HPDE6-E6E7 (cell line): ENCODE results near the gene LY9.

Source experiments
- DNase-seq: peaks from one replicate; pipeline ENCODE4 v3.0.0; 2011; ENCODE audit warnings: missing footprints; ENCODE audit errors: extremely low spot score

The LY9 gene, protein sequence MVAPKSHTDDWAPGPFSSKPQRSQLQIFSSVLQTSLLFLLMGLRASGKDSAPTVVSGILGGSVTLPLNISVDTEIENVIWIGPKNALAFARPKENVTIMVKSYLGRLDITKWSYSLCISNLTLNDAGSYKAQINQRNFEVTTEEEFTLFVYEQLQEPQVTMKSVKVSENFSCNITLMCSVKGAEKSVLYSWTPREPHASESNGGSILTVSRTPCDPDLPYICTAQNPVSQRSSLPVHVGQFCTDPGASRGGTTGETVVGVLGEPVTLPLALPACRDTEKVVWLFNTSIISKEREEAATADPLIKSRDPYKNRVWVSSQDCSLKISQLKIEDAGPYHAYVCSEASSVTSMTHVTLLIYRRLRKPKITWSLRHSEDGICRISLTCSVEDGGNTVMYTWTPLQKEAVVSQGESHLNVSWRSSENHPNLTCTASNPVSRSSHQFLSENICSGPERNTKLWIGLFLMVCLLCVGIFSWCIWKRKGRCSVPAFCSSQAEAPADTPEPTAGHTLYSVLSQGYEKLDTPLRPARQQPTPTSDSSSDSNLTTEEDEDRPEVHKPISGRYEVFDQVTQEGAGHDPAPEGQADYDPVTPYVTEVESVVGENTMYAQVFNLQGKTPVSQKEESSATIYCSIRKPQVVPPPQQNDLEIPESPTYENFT

DNA sequence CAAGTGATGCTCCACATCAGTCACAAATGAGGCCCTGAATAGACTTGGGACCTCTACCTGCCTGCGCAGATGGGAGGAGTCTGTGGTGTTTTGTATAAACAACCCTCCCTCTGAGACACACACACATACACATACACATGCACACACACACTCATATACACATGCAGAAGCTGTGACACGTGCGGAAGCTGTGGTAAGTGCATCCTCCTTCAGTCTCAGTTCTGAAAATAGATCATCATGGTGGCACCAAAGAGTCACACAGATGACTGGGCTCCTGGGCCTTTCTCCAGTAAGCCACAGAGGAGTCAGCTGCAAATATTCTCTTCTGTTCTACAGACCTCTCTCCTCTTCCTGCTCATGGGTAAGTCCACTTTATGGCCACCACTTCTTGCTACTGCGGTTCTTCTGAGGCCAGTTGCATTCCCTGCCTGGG is at the start of gene LY9:
Gene LY9, plus strand, starts transcription at position 224 of the 433 bp plus-strand sequence. Its CDS starts 14 bp downstream, at position 238.
- no peak for DNase-seq

DNA sequence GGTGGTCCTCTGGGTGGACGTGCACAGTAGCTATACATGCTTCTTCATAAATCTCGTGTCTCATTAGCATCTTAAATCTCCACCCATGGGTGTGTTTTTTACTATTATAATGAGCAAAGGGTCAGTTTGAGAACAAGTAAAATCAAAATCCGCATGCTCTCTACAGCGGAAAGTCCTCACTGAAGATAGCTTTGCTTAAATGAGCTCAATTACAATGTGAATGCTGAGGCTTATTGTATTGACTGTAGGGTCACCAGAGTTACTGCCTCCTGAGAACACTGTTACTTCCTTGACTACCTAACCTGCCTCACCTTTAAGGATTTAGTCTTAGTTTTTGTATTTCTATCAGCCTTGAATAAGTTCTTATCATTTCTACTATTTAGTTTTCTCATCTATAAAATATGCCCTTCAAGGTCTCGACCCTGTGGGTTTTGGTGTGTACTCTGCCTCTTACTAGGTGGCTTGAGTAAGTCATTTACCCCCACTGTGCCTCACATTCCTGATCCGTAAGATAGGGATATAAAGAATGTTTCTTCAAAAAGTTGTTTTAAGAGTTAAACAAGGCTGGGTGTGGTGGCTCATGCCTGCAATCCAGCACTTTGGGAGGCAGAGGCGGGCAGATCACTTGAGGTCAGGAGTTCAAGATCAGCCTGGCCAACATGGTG is 49.0 kb upstream of the LY9 start:
- DNase-seq, result no peak

DNA sequence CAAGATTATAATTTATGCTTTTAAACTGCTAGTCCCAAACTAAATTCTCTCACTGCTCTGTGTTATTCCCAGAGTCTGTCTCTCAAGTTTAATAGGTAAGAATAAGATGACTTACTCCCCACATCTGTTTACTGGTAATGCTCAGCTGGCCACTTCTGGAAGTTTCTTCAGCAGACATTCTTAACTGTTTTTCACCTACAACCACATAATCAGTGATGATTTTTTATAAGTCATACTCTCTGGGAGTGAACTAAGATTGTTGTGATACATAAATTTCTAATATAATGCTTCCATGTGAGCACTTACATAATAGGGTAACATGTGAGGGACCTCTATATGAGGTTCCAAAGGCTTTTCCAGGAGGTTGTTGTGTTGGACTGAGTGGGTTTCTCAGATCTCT is 48.3 kb upstream of the LY9 start:
- DNase-seq, result no peak

DNA sequence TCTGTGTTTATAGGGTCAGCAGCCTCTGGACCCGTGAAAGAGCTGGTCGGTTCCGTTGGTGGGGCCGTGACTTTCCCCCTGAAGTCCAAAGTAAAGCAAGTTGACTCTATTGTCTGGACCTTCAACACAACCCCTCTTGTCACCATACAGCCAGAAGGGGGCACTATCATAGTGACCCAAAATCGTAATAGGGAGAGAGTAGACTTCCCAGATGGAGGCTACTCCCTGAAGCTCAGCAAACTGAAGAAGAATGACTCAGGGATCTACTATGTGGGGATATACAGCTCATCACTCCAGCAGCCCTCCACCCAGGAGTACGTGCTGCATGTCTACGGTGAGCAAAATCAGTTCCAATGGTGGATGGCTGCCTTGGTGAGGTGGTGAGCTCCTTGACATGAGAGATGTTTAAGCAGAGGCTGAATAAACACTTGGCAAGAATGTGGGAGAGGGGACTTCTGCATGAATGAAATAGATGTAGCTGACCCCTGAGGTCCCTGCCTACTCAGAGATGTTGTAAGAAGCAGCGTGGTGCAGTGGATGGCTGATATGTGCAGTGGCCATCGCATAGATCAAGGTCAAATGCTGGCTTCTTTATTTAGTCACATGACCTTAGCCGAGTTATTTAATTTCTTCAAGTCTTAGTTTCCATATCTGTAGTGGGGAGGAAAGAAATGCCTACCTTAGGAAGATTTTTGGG is 47.6 kb upstream of the LY9 start:
- peak; percentile 36 for DNase-seq

DNA sequence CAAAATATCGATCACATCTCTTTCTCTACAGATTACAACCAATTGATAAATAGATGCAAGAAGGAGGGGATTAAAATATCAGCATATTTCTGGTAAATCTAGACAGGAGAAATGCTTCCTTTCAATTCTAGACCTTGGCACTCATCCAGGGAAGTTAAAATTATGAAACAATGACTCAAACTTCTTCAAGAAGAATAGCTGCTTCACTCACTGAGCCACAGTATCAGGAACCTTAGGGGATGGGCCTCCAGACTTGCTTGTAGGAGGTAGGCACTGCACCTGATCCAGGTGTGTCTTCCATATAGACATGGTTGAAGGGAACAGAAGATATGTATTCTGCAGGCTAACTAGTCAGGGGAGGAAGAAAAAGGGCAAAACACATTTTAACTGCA is 47.1 kb upstream of the LY9 start:
- peak; percentile 51 for DNase-seq

DNA sequence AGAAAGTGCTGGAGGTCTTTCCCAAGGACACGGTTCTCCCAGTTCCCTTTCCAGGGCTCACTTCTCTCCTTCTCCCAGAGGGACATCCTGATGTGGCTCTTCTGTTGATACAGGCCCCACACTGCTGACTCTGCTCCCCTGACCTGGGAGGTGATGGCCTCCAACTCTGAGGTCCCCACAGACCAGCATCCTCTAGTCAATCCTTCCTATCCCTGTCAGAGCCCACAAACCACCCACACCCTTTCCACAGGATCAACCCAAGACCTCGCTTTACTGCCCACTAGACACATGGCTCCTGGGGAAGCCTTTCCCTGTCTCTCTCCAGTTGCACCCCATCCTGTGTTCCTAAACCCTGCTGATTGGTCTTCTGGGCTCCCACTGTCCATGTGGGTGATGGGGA is 45.4 kb upstream of the LY9 start:
- DNase-seq, result no peak

DNA sequence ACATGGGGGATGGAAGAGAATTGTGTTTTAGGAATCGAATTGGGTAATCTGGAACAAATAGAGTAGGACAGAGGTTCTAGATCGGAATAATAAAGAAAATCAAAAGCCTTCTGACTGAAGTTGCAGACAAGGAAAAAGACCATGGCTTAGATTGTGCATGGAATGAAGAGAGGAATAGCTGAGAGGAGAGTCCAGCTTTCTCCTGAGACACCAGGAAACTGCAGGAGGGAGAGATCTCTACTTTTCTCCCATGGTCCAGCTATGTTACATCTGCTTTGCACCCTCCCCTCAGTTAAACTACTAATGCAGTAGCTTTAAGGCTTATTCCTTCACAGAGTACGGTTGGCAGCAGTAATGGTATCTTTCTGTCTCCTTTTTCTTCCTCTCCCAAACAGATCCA is 43.6 kb upstream of the LY9 start:
- DNase-seq, result no peak

DNA sequence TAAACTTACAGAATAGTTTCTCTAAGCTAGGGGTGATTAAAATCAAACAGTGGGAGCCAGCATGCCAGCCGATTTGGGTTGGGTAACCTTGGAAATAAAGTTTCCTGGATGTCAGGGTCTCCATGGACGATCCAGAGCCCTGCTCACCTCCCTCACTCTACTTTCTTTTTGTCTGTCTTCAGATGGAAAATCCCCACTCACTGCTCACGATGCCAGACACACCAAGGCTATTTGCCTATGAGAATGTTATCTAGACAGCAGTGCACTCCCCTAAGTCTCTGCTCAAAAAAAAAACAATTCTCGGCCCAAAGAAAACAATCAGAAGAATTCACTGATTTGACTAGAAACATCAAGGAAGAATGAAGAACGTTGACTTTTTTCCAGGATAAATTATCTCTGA is 43.0 kb upstream of the LY9 start:
- DNase-seq, result no peak

DNA sequence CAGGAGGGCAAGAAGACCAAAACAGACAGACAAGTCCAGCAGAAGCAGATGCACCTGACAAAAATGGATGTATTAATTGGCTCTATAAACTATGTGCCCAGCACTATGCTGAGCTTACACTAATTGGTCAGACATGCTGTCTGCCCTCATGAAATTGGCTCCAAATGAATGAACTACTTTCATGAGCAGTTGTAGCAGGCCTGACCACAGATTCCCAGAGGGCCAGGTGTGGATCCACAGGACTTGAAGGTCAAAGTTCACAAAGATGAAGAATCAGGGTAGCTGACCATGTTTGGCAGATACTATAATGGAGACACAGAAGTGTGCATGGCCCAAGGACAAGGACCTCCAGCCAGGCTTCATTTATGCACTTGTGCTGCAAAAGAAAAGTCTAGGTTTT is 42.4 kb upstream of the LY9 start:
- no peak for DNase-seq

DNA sequence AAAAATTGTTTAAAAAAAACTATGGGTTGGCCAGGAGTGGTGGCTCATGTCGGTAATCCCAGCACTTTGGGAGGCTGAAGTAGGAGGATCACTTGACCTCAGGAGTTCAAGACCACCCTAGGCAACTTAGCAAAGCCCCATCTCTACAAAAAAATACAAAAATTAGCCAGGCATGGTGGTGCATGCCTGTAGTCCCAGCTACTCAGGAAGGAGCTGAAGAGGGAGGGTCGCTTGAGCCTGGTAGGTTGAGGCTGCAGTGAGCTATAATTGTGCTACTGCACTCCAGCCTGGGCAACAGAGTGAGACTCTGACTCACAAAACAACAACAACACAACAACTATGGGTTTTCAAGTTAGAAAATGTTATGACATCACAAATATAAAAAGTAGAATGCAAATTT is 40.5 kb upstream of the LY9 start:
- no peak for DNase-seq

DNA sequence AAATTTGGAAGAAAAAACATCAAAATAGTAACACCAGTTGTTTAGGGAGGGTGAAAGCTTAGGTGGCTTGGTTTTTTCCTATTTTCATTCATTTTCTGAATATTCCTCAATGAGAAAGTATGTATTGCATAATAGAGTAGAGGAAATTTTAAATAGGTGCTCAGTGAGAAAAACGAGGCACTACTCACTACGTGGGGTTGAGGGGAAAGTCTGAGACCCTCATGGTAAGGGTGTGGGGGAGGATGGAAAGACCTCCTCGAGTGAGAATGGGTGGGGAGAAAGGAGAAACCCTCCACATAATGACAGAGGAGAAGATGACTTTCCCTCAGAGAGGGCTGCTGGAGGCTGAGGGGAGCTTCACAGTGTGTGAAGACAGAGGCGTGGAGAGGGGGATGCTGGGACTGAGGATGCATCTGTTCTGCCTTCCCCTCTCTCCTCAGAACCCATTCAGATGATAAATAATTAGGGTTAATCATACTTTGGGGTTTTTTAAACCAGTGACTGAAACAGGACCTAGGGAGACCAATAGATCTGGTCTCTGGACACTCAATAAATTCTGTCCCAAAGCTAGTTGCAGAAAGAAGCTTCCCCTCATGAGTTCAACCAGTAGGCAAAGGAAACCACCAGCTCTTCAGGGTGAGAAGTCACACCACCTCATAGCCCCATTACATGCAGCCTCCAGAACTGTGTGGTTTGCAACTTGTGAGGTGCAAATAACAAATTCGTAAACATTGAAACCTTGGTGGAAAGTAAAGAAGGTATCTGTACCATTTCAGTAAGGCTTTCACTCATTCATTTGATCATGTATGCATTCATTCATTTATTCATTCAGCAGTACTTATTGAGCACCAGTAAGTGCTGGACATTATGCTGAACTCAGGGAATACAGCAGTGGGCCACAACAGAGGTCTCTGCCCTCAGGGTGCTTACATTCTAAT is 39.8 kb upstream of the LY9 start:
- DNase-seq, result no peak

DNA sequence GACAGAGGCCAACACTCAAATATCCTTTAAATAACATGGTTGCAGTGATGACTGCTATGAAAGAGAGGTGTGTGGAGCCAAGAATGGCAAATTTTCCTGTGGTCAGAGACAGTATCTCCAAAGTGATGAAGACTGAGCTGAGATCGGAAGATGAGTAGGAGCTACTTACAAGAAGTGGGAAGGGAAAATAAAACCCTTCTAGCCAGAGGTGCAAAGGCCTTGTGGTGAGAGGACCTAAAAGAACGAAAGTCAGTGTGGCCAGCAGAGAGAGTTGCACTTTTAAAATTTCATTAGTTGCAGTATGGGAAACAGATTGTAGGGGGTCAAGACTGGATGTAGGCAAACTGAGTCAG is 39.1 kb upstream of the LY9 start:
- DNase-seq, result no peak

DNA sequence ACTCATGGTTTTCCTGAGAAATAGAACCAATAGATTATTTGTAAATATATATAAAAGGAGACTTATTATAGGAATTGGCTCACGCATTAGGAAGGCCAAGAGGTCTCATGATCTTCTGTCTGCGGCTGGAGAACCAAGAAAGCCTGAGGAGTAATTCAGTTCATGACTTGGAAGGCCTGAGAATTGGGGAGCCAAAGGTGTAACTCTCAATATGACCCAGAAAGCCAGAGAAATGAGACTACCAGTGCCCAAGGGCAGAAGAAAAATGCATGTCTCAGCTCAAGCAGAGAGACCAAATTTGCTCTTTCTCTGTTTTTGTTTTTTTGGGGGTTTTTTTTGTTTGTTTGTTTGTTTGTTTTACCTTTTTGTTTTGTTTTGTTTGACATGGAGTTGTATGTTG is 37.5 kb upstream of the LY9 start:
- no peak for DNase-seq

DNA sequence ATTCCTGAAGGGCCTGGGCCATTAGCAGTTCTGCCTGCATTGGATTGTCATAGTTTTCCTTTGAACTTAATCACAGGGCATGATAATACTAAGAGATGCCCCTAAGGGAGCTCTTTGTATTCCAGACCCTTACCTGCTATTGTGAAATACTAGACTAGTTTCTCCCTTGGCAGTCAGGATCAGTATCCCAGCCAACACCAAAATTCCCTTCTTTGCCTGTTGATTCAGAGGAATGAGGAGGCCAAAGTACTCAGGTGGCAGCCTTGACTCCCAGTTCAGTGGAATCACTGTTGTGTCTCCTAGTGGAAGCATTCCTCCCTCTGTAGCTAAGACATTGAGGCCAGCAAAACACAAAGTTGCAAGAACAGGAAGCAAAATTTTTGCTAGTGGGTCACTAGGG is 36.2 kb upstream of the LY9 start:
- DNase-seq, result no peak

DNA sequence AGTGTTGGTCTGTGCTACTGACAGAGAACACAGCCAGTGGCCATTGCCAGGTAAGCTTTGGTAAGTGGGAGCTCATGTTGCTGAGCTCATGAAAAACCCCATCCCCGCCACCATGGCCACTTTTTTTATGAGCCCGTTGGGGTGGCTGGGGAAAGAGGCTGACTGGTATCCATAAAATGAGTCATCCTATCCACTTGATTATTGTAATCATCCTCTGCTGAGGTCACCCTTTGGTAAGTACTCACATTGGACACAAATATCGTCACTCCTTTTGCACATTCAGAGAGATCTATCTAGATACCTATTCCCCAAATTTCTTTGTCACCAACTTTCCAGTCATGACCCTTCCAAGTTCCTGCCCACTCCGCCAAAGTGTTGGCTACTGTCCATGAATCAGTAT is 34.9 kb upstream of the LY9 start:
- DNase-seq, result no peak

DNA sequence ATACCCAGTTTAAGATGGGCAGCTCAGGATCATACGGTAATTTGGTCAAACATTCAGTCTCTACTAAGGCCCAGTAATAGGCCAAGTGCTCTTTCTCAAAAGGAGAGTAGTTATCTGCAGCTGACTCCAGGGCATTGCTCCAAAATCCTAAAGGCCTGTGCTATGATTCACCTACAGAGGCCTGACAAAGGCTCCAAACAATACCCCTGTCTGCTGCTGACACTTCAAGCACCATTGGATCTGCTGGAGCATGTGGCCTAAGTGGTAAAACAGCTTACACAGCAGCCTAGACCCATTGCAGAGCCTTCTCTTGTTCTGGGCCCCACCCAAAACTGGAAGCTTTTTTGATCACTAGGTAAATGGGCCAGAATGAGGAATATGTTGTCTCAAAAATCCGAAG is 34.1 kb upstream of the LY9 start:
- DNase-seq, result no peak

DNA sequence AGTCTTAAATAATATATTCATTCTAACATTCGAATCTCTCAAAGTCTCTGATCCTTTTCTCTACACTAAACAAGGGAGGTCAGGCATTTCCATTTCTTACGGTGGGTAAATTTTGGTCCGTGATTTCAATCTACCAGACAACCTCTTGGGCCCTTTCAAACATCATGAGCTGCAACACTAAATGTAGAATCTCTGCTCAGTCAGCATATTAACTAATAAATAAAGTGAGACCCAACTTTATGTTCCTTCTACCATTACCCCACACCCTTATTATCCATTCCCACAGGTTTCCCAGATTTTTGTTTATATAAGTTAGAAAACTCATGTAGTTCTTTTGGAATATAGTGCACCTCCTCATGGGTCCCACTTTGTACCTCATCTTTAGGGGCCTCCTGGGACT is 32.0 kb upstream of the LY9 start:
- no peak for DNase-seq

DNA sequence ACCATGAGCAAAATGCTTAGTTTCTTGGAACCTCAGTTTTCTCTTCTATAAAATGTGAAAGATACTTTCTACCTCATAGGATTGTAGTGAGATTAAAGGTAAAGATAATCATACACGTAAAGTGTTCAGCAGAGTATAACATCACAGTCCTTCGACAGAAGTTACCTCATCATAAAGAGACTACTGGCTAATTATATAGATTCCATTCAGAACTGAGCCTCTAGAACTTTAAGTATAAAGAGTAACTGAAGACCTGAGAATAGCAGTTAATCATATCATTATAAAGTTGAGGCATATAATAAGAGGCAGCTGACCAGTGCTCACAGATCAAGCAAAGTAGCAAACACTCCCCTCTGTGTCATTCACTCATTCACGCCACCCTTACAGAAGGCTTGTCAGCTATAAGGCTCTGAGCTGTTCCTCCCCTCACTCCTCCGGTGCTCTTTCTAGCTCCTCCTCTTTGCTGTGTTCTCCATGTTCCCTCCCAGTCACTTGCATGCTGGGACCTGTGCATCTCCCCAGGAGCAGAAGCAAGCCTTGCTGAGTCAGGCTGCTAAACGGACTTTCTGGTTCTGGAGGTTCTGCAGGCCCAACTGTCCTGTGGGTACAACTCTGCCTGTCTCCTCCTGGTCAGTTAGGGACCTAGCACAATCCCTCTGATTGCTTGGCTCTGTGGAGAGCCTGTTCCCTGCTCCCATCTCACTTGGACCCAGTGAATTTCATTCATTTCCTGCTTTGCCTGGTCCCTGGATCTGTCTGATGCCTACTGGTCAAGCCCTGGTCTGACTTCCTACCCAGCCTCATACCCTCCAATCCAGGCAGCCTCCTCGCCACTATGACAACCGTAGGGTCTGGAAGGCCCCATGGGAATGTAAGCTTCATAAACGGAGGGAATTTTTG is 28.3 kb upstream of the LY9 start:
- DNase-seq, result peak; percentile 67

DNA sequence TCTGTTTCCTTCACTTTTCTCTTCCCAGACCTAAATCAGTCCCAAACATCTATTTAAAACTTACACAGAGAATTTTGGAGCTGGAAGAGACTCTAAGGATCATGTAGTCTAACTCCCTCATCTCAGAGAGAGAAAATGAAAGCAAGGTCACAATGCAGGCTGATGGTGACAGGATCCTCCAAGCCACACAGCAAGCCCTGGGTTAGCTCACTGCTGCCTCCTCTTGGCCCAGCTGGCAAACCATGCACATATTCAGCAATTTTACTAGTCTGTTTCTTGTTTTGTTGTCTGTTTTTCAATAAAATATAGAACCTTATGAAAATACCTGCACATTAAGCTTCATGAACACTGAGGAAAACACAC is 27.7 kb upstream of the LY9 start:
- peak; percentile 28 for DNase-seq

DNA sequence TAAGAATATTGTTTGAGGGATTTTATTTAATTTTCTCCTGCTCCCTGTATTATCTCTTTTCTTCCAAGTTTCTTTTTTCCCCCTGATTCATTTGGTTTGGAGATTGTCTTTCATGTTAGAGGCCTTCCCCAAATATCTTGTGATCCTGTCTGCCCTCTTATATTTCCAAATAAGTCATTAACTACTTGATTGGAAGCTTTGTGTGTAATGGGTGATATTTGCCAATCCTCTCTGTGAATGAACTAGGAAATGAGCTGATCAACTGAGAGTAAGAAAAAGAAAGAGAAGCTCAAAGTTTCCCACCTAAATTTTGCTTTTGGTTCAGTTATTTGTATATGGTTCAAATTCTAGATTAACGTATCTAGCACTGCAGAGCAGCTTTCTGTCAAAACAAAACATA is 23.6 kb upstream of the LY9 start:
- DNase-seq, result no peak
